PC-3 (cell line): ENCODE data around the gene SLC25A29.

ENCODE experiments used
- CTCF ChIP-seq: fragments of 300-600 bp; sonication (generic); conservative IDR thresholded peaks from 2 replicates; pipeline ENCODE4 v1.5.1; 2017; ENCODE audit warnings: antibody characterized with exemption, low read depth, mild to moderate bottlenecking, low read length
- EZH2 ChIP-seq: fragments of 300-600 bp; sonication (generic); IDR thresholded peaks from one replicate; pipeline ENCODE4 v1.6.1; 2017; ENCODE audit warnings: antibody characterized with exemption, mild to moderate bottlenecking, low read length; ENCODE audit not compliant: unreplicated experiment
- EZH2phosphoT487 ChIP-seq: fragments of 300-600 bp; sonication (generic); IDR thresholded peaks from 2 replicates; pipeline ENCODE4 v1.6.1; 2018; ENCODE audit warnings: mild to moderate bottlenecking, antibody characterized with exemption, low read length, borderline replicate concordance

GRCh38 chr14:100332071-100332639 lies 25.9 kb upstream of the SLC25A29 start:
- no peak for TF ChIP-seq CTCF
- no peak for TF ChIP-seq EZH2phosphoT487
- TF ChIP-seq EZH2 = no peak
